ENCODE data around the gene REPIN1. TPM values are rescaled to one million over a fixed set of nuclear protein-coding genes. Genes with fewer than 3 reads are reported as not detected.

Gene REPIN1
- total and polyA plus RNA-seq, 9 donors = 21.6 to 92.0 (median 73.4) TPM

- no peaks in the 10 kb centered on the region for H3K9me3 ChIP-seq
- WGBS, 3 donors = 72 to 79% (median 76%) methylated on average over 11 of the region's 11 CpGs
- DNase-seq = peak in 1 of 5 donors; percentile 33
- H3K27ac ChIP-seq = no peak overlapping the region
- TF ChIP-seq EP300 (IDR thresholded peaks at IDR 0.05) (no peak), POLR2A (IDR thresholded peaks at IDR 0.05) (no peak)
- no peaks in the 10 kb centered on the region for H3K36me3 ChIP-seq
- no peaks in the 10 kb centered on the region for H3K27me3 ChIP-seq
- H3K4me3 ChIP-seq = no peak overlapping the region
- peaks cover 4% of the 10 kb centered on the region for H3K4me1 ChIP-seq (ENCODE audit: insufficient read depth)
- intact Hi-C loops (cut with DNase I) = loop anchor here in 1 of 4 donors (5.0 kb wide), 1 partner anchor 38 kb away; the partner anchor contains the start of gene RARRES2
These were observed 11.8 kb downstream of the REPIN1 start for GRCh38 chr7:150380463-150380862.

DNA sequence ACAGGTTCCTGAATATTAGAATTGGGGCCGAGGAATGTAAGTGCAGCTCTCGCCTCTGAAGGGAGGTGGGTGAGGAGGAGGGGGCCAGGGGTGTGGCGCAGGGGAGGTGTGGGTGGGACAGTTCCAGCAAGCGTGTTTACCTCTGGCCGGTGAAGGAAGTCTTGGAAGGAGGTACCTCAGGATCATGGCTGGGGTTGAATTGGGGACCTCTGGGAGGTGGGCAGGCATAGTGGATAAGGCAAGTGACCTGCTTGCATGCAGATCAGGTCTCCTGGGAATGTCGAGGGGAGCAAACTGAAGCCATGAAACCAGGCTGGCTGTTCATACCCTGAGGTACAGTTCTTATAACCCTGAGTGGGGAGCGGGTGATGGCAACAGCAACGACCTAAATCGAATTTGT is 12.5 kb downstream of the REPIN1 start:
- peak in 1 of 5 donors; percentile 26 for DNase-seq
- H3K27me3 ChIP-seq = no peaks in the 10 kb centered on the region
- 77 to 82% (median 81%) methylated on average over 9 of the region's 9 CpGs for WGBS, 3 donors
- no peak overlapping the region for H3K27ac ChIP-seq
- peaks cover 4% of the 10 kb centered on the region for H3K4me1 ChIP-seq (ENCODE audit: insufficient read depth)
- no peaks in the 10 kb centered on the region for H3K9me3 ChIP-seq
- intact Hi-C loops (cut with DNase I) = loop anchor here in 1 of 4 donors (5.0 kb wide), 1 partner anchor 39 kb away; the partner anchor contains the start of gene RARRES2
- no peaks in the 10 kb centered on the region for H3K36me3 ChIP-seq
- no peak overlapping the region for H3K4me3 ChIP-seq
- TF ChIP-seq POLR2A (IDR thresholded peaks at IDR 0.05) = no peak
- TF ChIP-seq, protein P1, sequence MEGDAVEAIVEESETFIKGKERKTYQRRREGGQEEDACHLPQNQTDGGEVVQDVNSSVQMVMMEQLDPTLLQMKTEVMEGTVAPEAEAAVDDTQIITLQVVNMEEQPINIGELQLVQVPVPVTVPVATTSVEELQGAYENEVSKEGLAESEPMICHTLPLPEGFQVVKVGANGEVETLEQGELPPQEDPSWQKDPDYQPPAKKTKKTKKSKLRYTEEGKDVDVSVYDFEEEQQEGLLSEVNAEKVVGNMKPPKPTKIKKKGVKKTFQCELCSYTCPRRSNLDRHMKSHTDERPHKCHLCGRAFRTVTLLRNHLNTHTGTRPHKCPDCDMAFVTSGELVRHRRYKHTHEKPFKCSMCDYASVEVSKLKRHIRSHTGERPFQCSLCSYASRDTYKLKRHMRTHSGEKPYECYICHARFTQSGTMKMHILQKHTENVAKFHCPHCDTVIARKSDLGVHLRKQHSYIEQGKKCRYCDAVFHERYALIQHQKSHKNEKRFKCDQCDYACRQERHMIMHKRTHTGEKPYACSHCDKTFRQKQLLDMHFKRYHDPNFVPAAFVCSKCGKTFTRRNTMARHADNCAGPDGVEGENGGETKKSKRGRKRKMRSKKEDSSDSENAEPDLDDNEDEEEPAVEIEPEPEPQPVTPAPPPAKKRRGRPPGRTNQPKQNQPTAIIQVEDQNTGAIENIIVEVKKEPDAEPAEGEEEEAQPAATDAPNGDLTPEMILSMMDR (IDR thresholded peaks at IDR 0.05) = no peak
- no peak for TF ChIP-seq EP300 (IDR thresholded peaks at IDR 0.05)

DNA sequence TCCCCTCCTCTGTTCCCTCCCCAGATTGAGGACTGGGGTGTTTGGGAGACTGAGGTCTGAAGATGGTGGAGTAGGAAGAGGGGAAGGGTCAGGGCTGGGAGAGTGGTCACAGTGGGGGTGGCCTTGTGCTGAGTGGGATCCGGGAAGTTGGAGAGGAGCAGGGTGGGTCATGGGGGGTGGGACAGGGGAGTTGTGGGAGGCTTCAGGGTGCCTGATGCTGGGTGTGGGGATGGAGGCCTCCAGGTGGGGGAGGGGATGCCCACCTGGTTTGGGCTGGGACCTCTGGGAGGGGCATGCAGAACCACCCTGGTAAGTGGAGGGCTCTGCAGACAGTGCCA is 13.1 kb downstream of the REPIN1 start:
- no peaks in the 10 kb centered on the region for H3K27me3 ChIP-seq
- peak in 1 of 5 donors; percentile 30 for DNase-seq
- TF ChIP-seq POLR2A (IDR thresholded peaks at IDR 0.05) = no peak
- TF ChIP-seq, protein P1 (IDR thresholded peaks at IDR 0.05) = no peak
- TF ChIP-seq EP300 (IDR thresholded peaks at IDR 0.05) = no peak
- WGBS, 3 donors = 81 to 100% (median 94%) methylated on average over 1 of the region's 1 CpG
- H3K4me1 ChIP-seq (ENCODE audit: insufficient read depth) = peaks cover 4% of the 10 kb centered on the region
- no peak overlapping the region for H3K27ac ChIP-seq
- no peaks in the 10 kb centered on the region for H3K36me3 ChIP-seq
- intact Hi-C loops (cut with DNase I) = loop anchor here in 1 of 4 donors (5.0 kb wide), 1 partner anchor 39 kb away; the partner anchor contains the start of gene RARRES2
- no peaks in the 10 kb centered on the region for H3K9me3 ChIP-seq
- no peak overlapping the region for H3K4me3 ChIP-seq

DNA sequence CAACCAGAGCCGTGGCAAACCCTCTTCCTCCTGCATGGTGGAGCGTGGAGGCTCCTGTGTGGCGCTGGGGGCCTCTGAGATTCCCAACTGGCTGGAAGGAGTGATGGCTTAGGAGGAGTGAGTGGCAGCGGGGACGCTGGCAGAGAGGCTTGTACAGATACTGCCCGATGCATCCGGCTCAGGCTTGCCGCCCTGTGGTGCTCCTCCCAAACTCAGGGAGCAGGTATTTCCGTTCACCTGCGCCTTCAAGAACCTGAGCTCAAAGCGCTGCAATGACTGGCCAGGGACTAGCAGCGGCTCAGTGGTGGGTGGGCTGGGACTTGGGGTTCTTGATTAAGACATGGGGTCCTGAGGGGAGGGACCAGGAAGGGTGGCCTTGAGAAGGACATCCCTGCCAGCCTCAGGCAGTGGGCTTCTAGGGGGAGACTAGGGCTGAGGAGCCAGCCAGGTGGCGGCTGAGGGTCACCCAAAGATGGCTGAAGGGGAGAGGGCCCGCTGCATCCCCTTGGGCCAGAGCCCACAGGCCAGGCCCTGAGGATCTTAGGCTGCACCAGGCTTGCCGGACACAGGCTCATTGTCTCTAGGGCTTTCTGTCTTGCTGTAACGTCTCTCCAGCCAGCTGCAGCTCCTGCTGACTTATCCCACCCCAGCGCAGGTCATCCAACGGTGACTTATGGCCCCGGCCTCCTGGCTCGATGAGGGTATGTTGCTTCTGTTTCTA is 13.7 kb downstream of the REPIN1 start:
- Histone ChIP-seq H3K27ac (no peak overlapping the region), H3K36me3 (no peaks in the 10 kb centered on the region), H3K4me1 (ENCODE audit: insufficient read depth) (peaks cover 4% of the 10 kb centered on the region), H3K9me3 (no peaks in the 10 kb centered on the region), H3K27me3 (no peaks in the 10 kb centered on the region), H3K4me3 (no peak overlapping the region)
- intact Hi-C loops (cut with DNase I) = loop anchor here in 1 of 4 donors (5.0 kb wide), 1 partner anchor 40 kb away; the partner anchor contains the start of gene RARRES2
- DNase-seq = no peak
- TF ChIP-seq, protein P1 (IDR thresholded peaks at IDR 0.05) = no peak
- no peak for TF ChIP-seq POLR2A (IDR thresholded peaks at IDR 0.05)
- TF ChIP-seq EP300 (IDR thresholded peaks at IDR 0.05) = no peak
- 81 to 89% (median 86%) methylated on average over 18 to 20 of the region's 20 CpGs for WGBS, 3 donors

- no peaks in the 10 kb centered on the region for H3K36me3 ChIP-seq
- H3K4me3 ChIP-seq = no peak overlapping the region
- no peak for DNase-seq
- TF ChIP-seq POLR2A (IDR thresholded peaks at IDR 0.05) = no peak
- no peak for TF ChIP-seq EP300 (IDR thresholded peaks at IDR 0.05)
- TF ChIP-seq, protein P1 (IDR thresholded peaks at IDR 0.05) = no peak
- H3K27me3 ChIP-seq = no peaks in the 10 kb centered on the region
- H3K9me3 ChIP-seq = no peaks in the 10 kb centered on the region
- WGBS, 3 donors = 69 to 74% (median 73%) methylated on average over 4 of the region's 4 CpGs
- intact Hi-C loops (cut with DNase I) = loop anchor here in 1 of 4 donors (5.0 kb wide), 1 partner anchor 41 kb away; the partner anchor contains the start of gene RARRES2
- H3K27ac ChIP-seq = no peak overlapping the region
- peaks cover 4% of the 10 kb centered on the region for H3K4me1 ChIP-seq (ENCODE audit: insufficient read depth)
These were observed 14.2 kb downstream of the REPIN1 start for GRCh38 chr7:150382844-150383225.
